HepG2 (cell line): ENCODE results near the gene MYO1G. TPM values are rescaled to one million over a fixed set of nuclear protein-coding genes. Genes with fewer than 3 reads are reported as not detected.
A peak's percentile ranks its signal among the peaks of the same experiment; 100 is the strongest.

Experiments
- HDAC6 ChIP-seq: fragments of 200-600 bp; sonication (generic); IDR thresholded peaks from 2 replicates; pipeline ENCODE4 v1.7.0; 2017; ENCODE audit warnings: mild to moderate bottlenecking, antibody characterized with exemption, low read length, low read depth
- HIC2 ChIP-seq: sonication (generic); formaldehyde crosslinking; IDR thresholded peaks from 2 replicates; pipeline ENCODE4 v1.9.0; 2022; ENCODE audit warnings: low read depth, missing genetic modification reagents
- HNF4A ChIP-seq: sonication (generic); formaldehyde crosslinking; IDR thresholded peaks from 2 replicates; pipeline ENCODE4 v1.4.0; 2020; ENCODE audit warnings: missing genetic modification reagents
- KAT8 ChIP-seq: IDR thresholded peaks from 2 replicates; pipeline ENCODE4 v1.6.1; 2016; ENCODE audit warnings: missing genetic modification reagents, missing compliant biosample characterization
- MLXIP ChIP-seq: sonication (generic); formaldehyde crosslinking; IDR thresholded peaks from 2 replicates; pipeline ENCODE4 v1.9.0; 2021; ENCODE audit warnings: missing genetic modification reagents, borderline replicate concordance
- NCOA1 ChIP-seq: sonication (generic); formaldehyde crosslinking; IDR thresholded peaks from 2 replicates; pipeline ENCODE4 v1.9.0; 2021; ENCODE audit warnings: missing genetic modification reagents
- NCOR1 ChIP-seq: fragments of 200-600 bp; sonication (generic); IDR thresholded peaks from 2 replicates; pipeline ENCODE4 v1.7.0; 2017; ENCODE audit warnings: antibody characterized with exemption, low read length, borderline replicate concordance
- RXRB ChIP-seq: IDR thresholded peaks from 2 replicates; pipeline ENCODE4 v1.6.1; 2016; ENCODE audit warnings: borderline replicate concordance, missing genetic modification reagents, missing compliant biosample characterization
- SMYD3 ChIP-seq: sonication (generic); formaldehyde crosslinking; IDR thresholded peaks from 2 replicates; pipeline ENCODE4 v1.8.1; 2023; ENCODE audit warnings: mild to moderate bottlenecking, missing genetic modification reagents
- TCF7L2 ChIP-seq: IDR thresholded peaks from 2 replicates; pipeline ENCODE4 v1.6.1; 2011; ENCODE audit warnings: mild to moderate bottlenecking, low read depth, low read length, moderate library complexity
- ZBTB10 ChIP-seq: sonication (generic); formaldehyde crosslinking; IDR thresholded peaks from 2 replicates; pipeline ENCODE4 v1.4.0; 2020; ENCODE audit warnings: missing genetic modification reagents, borderline replicate concordance
- ZBTB38 ChIP-seq: sonication (generic); formaldehyde crosslinking; IDR thresholded peaks from 2 replicates; pipeline ENCODE4 v1.5.1; 2020; ENCODE audit warnings: mild to moderate bottlenecking, missing genetic modification reagents
- ZKSCAN1 ChIP-seq: fragments of 150-350 bp; IDR thresholded peaks from 2 replicates; pipeline ENCODE4 v1.6.1; 2014; ENCODE audit warnings: low read length
- ZMYM2 ChIP-seq: sonication (generic); formaldehyde crosslinking; IDR thresholded peaks from 2 replicates; pipeline ENCODE4 v1.8.0; 2022; ENCODE audit warnings: mild to moderate bottlenecking, missing genetic modification reagents
- ZNF570 ChIP-seq: sonication (generic); formaldehyde crosslinking; IDR thresholded peaks from 2 replicates; pipeline ENCODE4 v1.4.0; 2020; ENCODE audit warnings: mild to moderate bottlenecking, missing genetic modification reagents, borderline replicate concordance
- polyA plus RNA-seq, 8 experiments: library from polyadenylated mRNA; depleted of rRNA in 3 of 8; stranded (reverse) in 7 of 8; unstranded in 1 of 8; fragments of >200 nt; fragmentation: Illumina TruSeq in 4 of 8; extraction: Trizol in 4 of 8; gene quantifications; 2 replicates each; pipeline versions ENCODE4 v1.2.1 to v1.2.3, GENCODE V29; 2011 to 2016; ENCODE audit warnings: low read depth in 4 of 8, missing spikeins in 1 of 8, mixed read lengths in 1 of 8; ENCODE audit not compliant: insufficient read depth in 1 of 8
- total RNA-seq, 5 experiments: library from RNA; depleted of rRNA; stranded (reverse); fragments of >200 nt; fragmentation: Illumina TruSeq; extraction: Trizol; gene quantifications; 2 replicates each; pipeline ENCODE4 v1.2.3, GENCODE V29; 2016; ENCODE audit warnings: low read depth in 1 of 5
- TF ChIP-seq, protein P1 (sequence below): sonication (generic); formaldehyde crosslinking; IDR thresholded peaks from 2 replicates; pipeline ENCODE4 v1.4.0; 2020; ENCODE audit warnings: missing genetic modification reagents

MYO1G gene
- total and polyA plus RNA-seq, 2 of the 13 experiments (the other 11 are each of a cell fraction or from before 2014, with no cell fraction given): 0.29 to 1.1 TPM

DNA sequence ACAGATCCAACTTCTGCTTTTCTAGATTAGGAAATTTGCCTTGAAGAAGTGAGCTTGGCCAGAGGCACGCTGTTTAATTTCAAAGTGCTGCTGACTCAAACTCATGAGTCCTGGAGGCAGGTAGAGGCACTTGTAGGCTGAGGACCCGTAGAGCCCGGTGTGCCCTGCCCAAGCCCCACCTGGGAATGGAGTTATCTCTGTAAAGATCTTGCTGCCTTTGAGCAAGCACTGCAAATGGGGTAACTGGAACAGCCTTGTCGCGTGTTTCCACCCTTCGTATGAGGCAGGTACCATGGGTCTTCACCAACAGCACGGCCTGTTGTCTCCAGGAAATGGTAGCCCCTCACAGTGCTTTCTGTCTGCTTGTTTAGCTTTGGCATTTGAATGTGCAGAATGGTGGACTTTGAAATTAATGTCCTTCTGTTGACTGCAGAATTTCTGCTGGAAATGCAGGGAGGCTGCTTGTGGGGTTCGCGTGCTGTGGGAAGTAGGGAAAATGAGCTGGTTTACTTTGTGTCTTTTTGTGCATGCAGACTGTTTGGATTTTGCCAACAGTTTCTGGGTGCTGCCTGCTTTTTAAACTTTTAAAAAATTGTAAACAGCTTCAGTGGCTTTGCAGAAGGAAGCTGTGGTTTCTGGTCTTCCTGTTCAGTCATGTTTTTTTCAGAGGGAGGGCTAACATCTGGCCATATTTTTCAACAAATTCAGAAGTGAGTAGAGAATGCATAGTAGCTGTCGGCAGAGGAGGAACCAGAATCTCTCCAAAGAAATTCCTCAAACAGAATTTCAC is 48.4 kb upstream of the MYO1G start (continued):
- TF ChIP-seq TCF7L2: no peak
- peak; percentile 83 for TF ChIP-seq ZBTB38 (CRISPR knock-in tag)
- no peak for TF ChIP-seq ZNF570
- no peak for TF ChIP-seq NCOA1 (CRISPR knock-in tag)
- 0 out of 2 replicates have a peak, but pooled peaks have one; percentile 17 for TF ChIP-seq KAT8 (CRISPR knock-in tag)
- TF ChIP-seq ZMYM2 (CRISPR knock-in tag): no peak
- no peak for TF ChIP-seq NCOR1
- peak; percentile 73 for TF ChIP-seq HNF4A (CRISPR knock-in tag)
- TF ChIP-seq SMYD3: no peak
- no peak for TF ChIP-seq MLXIP
- no peak for TF ChIP-seq ZKSCAN1
- TF ChIP-seq HIC2 (CRISPR knock-in tag): no peak
- TF ChIP-seq ZBTB10 (CRISPR knock-in tag): peak; percentile 38; the same call in 1 of the 2 replicates
- TF ChIP-seq HDAC6: no peak
- TF ChIP-seq, protein P1, sequence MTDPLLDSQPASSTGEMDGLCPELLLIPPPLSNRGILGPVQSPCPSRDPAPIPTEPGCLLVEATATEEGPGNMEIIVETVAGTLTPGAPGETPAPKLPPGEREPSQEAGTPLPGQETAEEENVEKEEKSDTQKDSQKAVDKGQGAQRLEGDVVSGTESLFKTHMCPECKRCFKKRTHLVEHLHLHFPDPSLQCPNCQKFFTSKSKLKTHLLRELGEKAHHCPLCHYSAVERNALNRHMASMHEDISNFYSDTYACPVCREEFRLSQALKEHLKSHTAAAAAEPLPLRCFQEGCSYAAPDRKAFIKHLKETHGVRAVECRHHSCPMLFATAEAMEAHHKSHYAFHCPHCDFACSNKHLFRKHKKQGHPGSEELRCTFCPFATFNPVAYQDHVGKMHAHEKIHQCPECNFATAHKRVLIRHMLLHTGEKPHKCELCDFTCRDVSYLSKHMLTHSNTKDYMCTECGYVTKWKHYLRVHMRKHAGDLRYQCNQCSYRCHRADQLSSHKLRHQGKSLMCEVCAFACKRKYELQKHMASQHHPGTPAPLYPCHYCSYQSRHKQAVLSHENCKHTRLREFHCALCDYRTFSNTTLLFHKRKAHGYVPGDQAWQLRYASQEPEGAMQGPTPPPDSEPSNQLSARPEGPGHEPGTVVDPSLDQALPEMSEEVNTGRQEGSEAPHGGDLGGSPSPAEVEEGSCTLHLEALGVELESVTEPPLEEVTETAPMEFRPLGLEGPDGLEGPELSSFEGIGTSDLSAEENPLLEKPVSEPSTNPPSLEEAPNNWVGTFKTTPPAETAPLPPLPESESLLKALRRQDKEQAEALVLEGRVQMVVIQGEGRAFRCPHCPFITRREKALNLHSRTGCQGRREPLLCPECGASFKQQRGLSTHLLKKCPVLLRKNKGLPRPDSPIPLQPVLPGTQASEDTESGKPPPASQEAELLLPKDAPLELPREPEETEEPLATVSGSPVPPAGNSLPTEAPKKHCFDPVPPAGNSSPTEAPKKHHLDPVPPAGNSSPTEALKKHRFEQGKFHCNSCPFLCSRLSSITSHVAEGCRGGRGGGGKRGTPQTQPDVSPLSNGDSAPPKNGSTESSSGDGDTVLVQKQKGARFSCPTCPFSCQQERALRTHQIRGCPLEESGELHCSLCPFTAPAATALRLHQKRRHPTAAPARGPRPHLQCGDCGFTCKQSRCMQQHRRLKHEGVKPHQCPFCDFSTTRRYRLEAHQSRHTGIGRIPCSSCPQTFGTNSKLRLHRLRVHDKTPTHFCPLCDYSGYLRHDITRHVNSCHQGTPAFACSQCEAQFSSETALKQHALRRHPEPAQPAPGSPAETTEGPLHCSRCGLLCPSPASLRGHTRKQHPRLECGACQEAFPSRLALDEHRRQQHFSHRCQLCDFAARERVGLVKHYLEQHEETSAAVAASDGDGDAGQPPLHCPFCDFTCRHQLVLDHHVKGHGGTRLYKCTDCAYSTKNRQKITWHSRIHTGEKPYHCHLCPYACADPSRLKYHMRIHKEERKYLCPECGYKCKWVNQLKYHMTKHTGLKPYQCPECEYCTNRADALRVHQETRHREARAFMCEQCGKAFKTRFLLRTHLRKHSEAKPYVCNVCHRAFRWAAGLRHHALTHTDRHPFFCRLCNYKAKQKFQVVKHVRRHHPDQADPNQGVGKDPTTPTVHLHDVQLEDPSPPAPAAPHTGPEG: no peak
- peak; percentile 36; the same call in 1 of the 2 replicates for TF ChIP-seq RXRB
